Endothelial cell of umbilical vein (primary cell): Measurements from ENCODE around the gene DENND1A. TPM values are rescaled to one million over a fixed set of nuclear protein-coding genes. Genes with fewer than 3 reads are reported as not detected.

Experiments
- BruUV-seq: library from RNA; stranded (reverse); fragments of 400-500 nt; replicated peaks from 2 replicates; lab custom pipeline; 2021; lab: Mats Ljungman, UMichigan
- CTCF ChIA-PET: fragments of 300-600, 350-600 bp; sonication (Branson Sonifier 250); formaldehyde crosslinking; loops from one replicate; lab custom pipeline; 2021; ENCODE audit warnings: antibody characterized with exemption, inconsistent platforms; lab: Charles Lee
- POLR2A ChIA-PET: fragments of 300-600, 350-600 bp; sonication (Branson Sonifier 250); formaldehyde crosslinking; loops from one replicate; lab custom pipeline; 2021; ENCODE audit warnings: antibody characterized with exemption, inconsistent platforms; lab: Charles Lee
- DNase-seq: peaks from one replicate; pipeline ENCODE4 v3.0.0-alpha.2; 2011; ENCODE audit warnings: low read depth, low spot score
- FAIRE-seq: peaks from 2 replicates; lab custom pipeline; 2011; peaks lifted over from hg19 to GRCh38; lab: Jason Lieb, UNC
- H2AFZ ChIP-seq: 2 replicates; pipeline ENCODE4 v1.6.0; 2012; ENCODE audit warnings: low read depth, low read length, control low read depth, inconsistent platforms
- H3K27ac ChIP-seq: 2 replicates; pipeline ENCODE4 v1.5.1; 2011; ENCODE audit warnings: low read depth, mild to moderate bottlenecking, control low read depth, low read length, moderate library complexity; ENCODE audit not compliant: insufficient read depth
- H3K27me3 ChIP-seq, 2 experiments: 2 replicates each; pipeline versions ENCODE4 v1.6.0 to v1.6.1; 2011; ENCODE audit warnings: low read length in 2 of 2, mixed read lengths in 1 of 2; ENCODE audit not compliant: control insufficient read depth in 2 of 2, insufficient read depth in 2 of 2
- H3K36me3 ChIP-seq, 2 experiments: 2 replicates in 1 of 2; 3 replicates in 1 of 2; pipeline ENCODE4 v1.5.1; 2011; ENCODE audit warnings: low read length in 2 of 2, mild to moderate bottlenecking in 1 of 2, moderate library complexity in 1 of 2; ENCODE audit not compliant: control insufficient read depth in 2 of 2, insufficient read depth in 2 of 2; ENCODE audit errors: extremely low read depth in 1 of 2
- H3K4me1 ChIP-seq: 3 replicates; pipeline ENCODE4 v1.5.1; 2011; ENCODE audit warnings: mild to moderate bottlenecking, low read length; ENCODE audit not compliant: control insufficient read depth, insufficient read depth; ENCODE audit errors: extremely low read depth
- H3K4me2 ChIP-seq: 2 replicates; pipeline ENCODE4 v1.6.1; 2011; ENCODE audit warnings: low read length, control low read depth, mixed read lengths; ENCODE audit not compliant: insufficient read depth
- H3K4me3 ChIP-seq, 3 experiments: fragments of 200-600 bp in 1 of 3; sonication (generic), shearing (Covaris generic) in 1 of 3; replicated peaks in 1 of 3; 2 replicates each; pipeline ENCODE4 v1.5.1; 2011 to 2016; ENCODE audit warnings: control low read depth in 3 of 3, low read length in 3 of 3, mild to moderate bottlenecking in 2 of 3, inconsistent platforms in 1 of 3, low read depth in 1 of 3, moderate library complexity in 1 of 3; ENCODE audit not compliant: insufficient read depth in 1 of 3
- H3K79me2 ChIP-seq: 2 replicates; pipeline ENCODE4 v1.6.0; 2012; ENCODE audit warnings: low read length, inconsistent platforms; ENCODE audit not compliant: control insufficient read depth, insufficient read depth
- H3K9ac ChIP-seq: replicated peaks from 2 replicates; pipeline ENCODE3; 2011; ENCODE audit warnings: low read length, control low read depth; ENCODE audit not compliant: insufficient read depth; ENCODE audit errors: extremely low read depth
- H3K9me1 ChIP-seq: replicated peaks from 3 replicates; pipeline ENCODE4 v1.6.0; 2011; ENCODE audit warnings: mild to moderate bottlenecking, low read length; ENCODE audit not compliant: control insufficient read depth, insufficient read depth; ENCODE audit errors: extremely low read depth
- H3K9me3 ChIP-seq: replicated peaks from 2 replicates; pipeline ENCODE4 v1.5.1; 2012; ENCODE audit warnings: low read length, inconsistent platforms; ENCODE audit not compliant: control insufficient read depth, insufficient read depth
- H4K20me1 ChIP-seq: replicated peaks from 2 replicates; pipeline ENCODE3; 2011; ENCODE audit warnings: mild to moderate bottlenecking, low read length; ENCODE audit not compliant: control insufficient read depth, insufficient read depth; ENCODE audit errors: extremely low read depth
- CTCF ChIP-seq, 2 donors: IDR thresholded peaks; 1 replicate in 1 of 2; 2 replicates in 1 of 2; pipeline ENCODE4 v1.5.1; 2011; ENCODE audit warnings: low read length in 2 of 2, mild to moderate bottlenecking in 2 of 2, moderate library complexity in 2 of 2, control low read depth in 1 of 2, inconsistent platforms in 1 of 2, low read depth in 1 of 2; ENCODE audit not compliant: insufficient read depth in 1 of 2; ENCODE audit errors: extremely low read depth in 1 of 2
- EZH2 ChIP-seq: IDR thresholded peaks from 2 replicates; pipeline ENCODE4 v1.6.1; 2012; ENCODE audit warnings: borderline replicate concordance, low read depth, mild to moderate bottlenecking, moderate library complexity, low read length, inconsistent platforms; ENCODE audit not compliant: severe bottlenecking
- FOS ChIP-seq: IDR thresholded peaks from 2 replicates; pipeline ENCODE4 v1.6.1; 2011; ENCODE audit warnings: mild to moderate bottlenecking, low read length, moderate library complexity, borderline replicate concordance; ENCODE audit not compliant: insufficient read depth
- GATA2 ChIP-seq: IDR thresholded peaks from 2 replicates; pipeline ENCODE4 v1.7.0; 2011; ENCODE audit warnings: low read depth, mild to moderate bottlenecking, moderate library complexity, mixed read lengths, low read length; ENCODE audit not compliant: insufficient read length, insufficient read depth
- JUN ChIP-seq: IDR thresholded peaks from 2 replicates; pipeline ENCODE4 v1.6.1; 2011; ENCODE audit warnings: borderline replicate concordance, low read depth; ENCODE audit not compliant: insufficient read length, insufficient read depth
- MAX ChIP-seq: IDR thresholded peaks from 2 replicates; pipeline ENCODE4 v1.6.1; 2011; ENCODE audit not compliant: insufficient read depth, insufficient read length
- MYC ChIP-seq: IDR thresholded peaks from one replicate; pipeline ENCODE4 v1.6.1; 2011; ENCODE audit warnings: mild to moderate bottlenecking, low read depth, low read length
- POLR2A ChIP-seq: IDR thresholded peaks from 2 replicates; pipeline ENCODE4 v1.6.1; 2012; ENCODE audit warnings: low read depth, mild to moderate bottlenecking, control low read depth, low read length
- POLR2AphosphoS5 ChIP-seq: IDR thresholded peaks from 2 replicates; pipeline ENCODE4 v1.6.1; 2012; ENCODE audit warnings: low read depth, mild to moderate bottlenecking, control low read depth, low read length, moderate library complexity; ENCODE audit not compliant: insufficient read depth
- dilution Hi-C: fragments of 300-500 bp; cut with MboI; formaldehyde crosslinking; loops from one replicate; pipeline ENCODE4 v1.15.0; 2019; ENCODE audit warnings: low sequenced_read_pairs; ENCODE audit not compliant: extremely low pct_ligation_motif_present
- intact Hi-C: fragments of 100-400 bp; cut with micrococcal nuclease; formaldehyde crosslinking; loops from one replicate; pipeline ENCODE4 v1.10.0; 2022
- polyA plus RNA-seq, 4 experiments: library from polyadenylated mRNA; depleted of rRNA in 3 of 4; stranded (reverse) in 3 of 4; unstranded in 1 of 4; fragments of >200 nt; gene quantifications; 2 replicates each; pipeline versions ENCODE4 v1.2.1 to v1.2.3, GENCODE V29; 2011 to 2012; ENCODE audit warnings: missing spikeins in 1 of 4
- total RNA-seq: library from RNA; stranded (reverse); gene quantifications from 2 replicates; pipeline ENCODE4 v1.2.3, GENCODE V29; 2021

The DENND1A gene
- total and polyA plus RNA-seq, 2 donors (not counting 3 experiments of a cell fraction or from before 2014, with no cell fraction given), result 18.5 to 24.5 TPM

- Histone ChIP-seq H3K9me3 (no peaks in the 10 kb centered on the region), H3K9me1 (no peaks in the 10 kb centered on the region), H3K4me2 (no peak within 1 kb of the TSS), H4K20me1 (no peaks in the 10 kb centered on the region), H3K27me3 (peaks cover 0 to 2% of the 10 kb centered on the region in 2 experiments), H2AFZ (no peak within 1 kb of the TSS), H3K27ac (no peak within 1 kb of the TSS), H3K9ac (no peak within 1 kb of the TSS), H3K4me3 (no peak within 1 kb of the TSS), H3K79me2 (no peaks in the 10 kb centered on the region), H3K4me1 (no peaks in the 10 kb centered on the region), H3K36me3 (no peaks in the 10 kb centered on the region)
- no peak for TF ChIP-seq GATA2
- TF ChIP-seq POLR2A, result no peak
- no peak for TF ChIP-seq FOS
- TF ChIP-seq MAX, result no peak
- TF ChIP-seq EZH2, result no peak
- no peak for TF ChIP-seq CTCF (IDR thresholded peaks at IDR 0.05; ENCODE audit: extremely low read depth in 1 of 2, insufficient read depth in 1 of 2, low read depth in 1 of 2, low read length in 2 of 2)
- TF ChIP-seq MYC, result no peak
- no peak for TF ChIP-seq POLR2AphosphoS5
- TF ChIP-seq JUN, result no peak
- BruUV-seq, result no TSS peak
- intact Hi-C loops (no loop called here), dilution Hi-C loops (no loop called here)
- DNase-seq (no peak), FAIRE-seq (no peak)
- ChIA-PET POLR2A (no interaction called here), CTCF (interaction anchor here (0.6 to 4.7 kb wide), 8 partner anchors 11 to 145 kb away, joined by 3 to 117 read pairs (median 4); no protein-coding TSS in a partner anchor)
These were observed 574.0 kb downstream of the DENND1A start, which contains the start of gene CRB2 for GRCh38 chr9:123355761-123356431. TSS of gene CRB2 (plus strand) at chr9:123356197. CDS start at chr9:123356261, 64 bp downstream.
